PC-3 (cell line): Measurements from ENCODE around the gene CATSPERE. TPM values are rescaled to one million over a fixed set of nuclear protein-coding genes. Genes with fewer than 3 reads are reported as not detected.
A peak's percentile ranks its signal among the peaks of the same experiment; 100 is the strongest.

Source experiments
- ATAC-seq: fragments of 200-7000 bp; cut with Tn5 transposase; 2 replicates; pipeline ENCODE4 v1.9.1; 2020; ENCODE audit warnings: mild to moderate bottlenecking, moderate library complexity
- BruUV-seq: library from RNA; stranded (reverse); fragments of 400-500 nt; replicated peaks from 2 replicates; lab custom pipeline; 2021; lab: Mats Ljungman, UMichigan
- CTCF ChIA-PET: fragments of 300-600 bp; sonication (Branson Sonifier 250); formaldehyde crosslinking; loops from one replicate; lab custom pipeline; 2022; ENCODE audit warnings: antibody characterized with exemption; lab: Charles Lee
- POLR2A ChIA-PET: fragments of 300-600 bp; sonication (Branson Sonifier 250); formaldehyde crosslinking; loops from one replicate; lab custom pipeline; 2022; ENCODE audit warnings: antibody characterized with exemption; ENCODE audit not compliant: unreplicated experiment; lab: Charles Lee
- DNase-seq: peaks from one replicate; pipeline ENCODE4 v3.0.0-alpha.2; 2015
- H2AFZ ChIP-seq: fragments of 300-600 bp; sonication (generic); 2 replicates; pipeline ENCODE4 v1.6.0; 2016; ENCODE audit warnings: antibody characterized with exemption, low read length
- H3F3A ChIP-seq: fragments of 300-600 bp; sonication (generic); one replicate; pipeline ENCODE4 v1.6.0; 2017; ENCODE audit warnings: antibody characterized with exemption, low read length, control low read depth, mild to moderate bottlenecking; ENCODE audit not compliant: unreplicated experiment
- H3K27ac ChIP-seq: fragments of 300-600 bp; sonication (generic); 2 replicates; pipeline ENCODE4 v1.5.1; 2016; ENCODE audit warnings: mild to moderate bottlenecking, low read length
- H3K27me3 ChIP-seq: fragments of 300-600 bp; sonication (generic); 2 replicates; pipeline ENCODE4 v1.6.1; 2016; ENCODE audit warnings: low read length, mixed read lengths
- H3K36me3 ChIP-seq: fragments of 300-600 bp; sonication (generic); 2 replicates; pipeline ENCODE4 v1.6.1; 2016; ENCODE audit warnings: low read depth, mixed run types, low read length, mixed read lengths
- H3K4me1 ChIP-seq: fragments of 300-600 bp; sonication (generic); 2 replicates; pipeline ENCODE4 v1.5.1; 2016; ENCODE audit warnings: low read length; ENCODE audit not compliant: insufficient read depth
- H3K4me2 ChIP-seq: fragments of 300-600 bp; sonication (generic); 2 replicates; pipeline ENCODE4 v1.6.0; 2016; ENCODE audit warnings: low read length
- H3K4me3 ChIP-seq: fragments of 300-600 bp; sonication (generic); 2 replicates; pipeline ENCODE4 v1.5.1; 2016; ENCODE audit warnings: mild to moderate bottlenecking, low read length, mixed read lengths
- H3K79me2 ChIP-seq: fragments of 300-600 bp; sonication (generic); 2 replicates; pipeline ENCODE4 v1.6.1; 2017; ENCODE audit warnings: low read length, mixed read lengths
- H3K9ac ChIP-seq: fragments of 300-600 bp; sonication (generic); 2 replicates; pipeline ENCODE4 v1.6.0; 2016; ENCODE audit warnings: mild to moderate bottlenecking, low read length
- H3K9me2 ChIP-seq: fragments of 300-600 bp; sonication (generic); replicated peaks from 2 replicates; pipeline ENCODE4 v1.6.1; 2016; ENCODE audit warnings: mixed run types, low read length, mixed read lengths
- H3K9me3 ChIP-seq: fragments of 300-600 bp; sonication (generic); 2 replicates; pipeline ENCODE4 v1.6.1; 2016; ENCODE audit warnings: low read length, mixed read lengths
- H4K20me1 ChIP-seq: fragments of 300-600 bp; sonication (generic); 2 replicates; pipeline ENCODE4 v1.6.1; 2016; ENCODE audit warnings: low read length, mixed read lengths
- CTCF ChIP-seq: fragments of 300-600 bp; sonication (generic); conservative IDR thresholded peaks from 2 replicates; pipeline ENCODE4 v1.5.1; 2017; ENCODE audit warnings: antibody characterized with exemption, low read depth, mild to moderate bottlenecking, low read length
- EZH2 ChIP-seq: fragments of 300-600 bp; sonication (generic); IDR thresholded peaks from one replicate; pipeline ENCODE4 v1.6.1; 2017; ENCODE audit warnings: antibody characterized with exemption, mild to moderate bottlenecking, low read length; ENCODE audit not compliant: unreplicated experiment
- EZH2phosphoT487 ChIP-seq: fragments of 300-600 bp; sonication (generic); IDR thresholded peaks from 2 replicates; pipeline ENCODE4 v1.6.1; 2018; ENCODE audit warnings: mild to moderate bottlenecking, antibody characterized with exemption, low read length, borderline replicate concordance
- intact Hi-C: fragments of 100-400 bp; cut with micrococcal nuclease; formaldehyde crosslinking; loops from 2 replicates; pipeline ENCODE4 v1.9.0; 2023
- total RNA-seq: library from RNA; depleted of rRNA; stranded (reverse); fragments of >200 nt; gene quantifications from 2 replicates; pipeline ENCODE4 v1.2.3, GENCODE V29; 2014

CATSPERE gene
- total RNA-seq, 1 experiment from 2014 or later, result not detected

GRCh38 chr1:244451539-244451950 lies 9.5 kb upstream of the CATSPERE start, which contains the start of gene ADSS2:
Gene ADSS2 (minus strand): TSS chr1:244451909. CDS start chr1:244451817, 92 bp downstream.
- Histone ChIP-seq H3K36me3 (peaks cover 23% of the 10 kb centered on the region), H4K20me1 (peaks cover 35% of the 10 kb centered on the region), H3K9me2 (no peaks in the 10 kb centered on the region), H2AFZ (peak within 1 kb of the TSS; percentile 69), H3K9ac (peak within 1 kb of the TSS; percentile 96), H3K4me1 (peaks cover 33% of the 10 kb centered on the region), H3K79me2 (peaks cover 51% of the 10 kb centered on the region), H3K4me3 (peak within 1 kb of the TSS; percentile 96), H3K27ac (peak within 1 kb of the TSS; percentile 78), H3K4me2 (peak within 1 kb of the TSS; percentile 94), H3K9me3 (no peaks in the 10 kb centered on the region), H3F3A (no peaks in the 10 kb centered on the region), H3K27me3 (no peaks in the 10 kb centered on the region)
- CTCF ChIA-PET, result no interaction called here
- BruUV-seq, result TSS peak; percentile 74
- POLR2A ChIA-PET, result no interaction called here
- DNase-seq (no peak), ATAC-seq (no peak)
- TF ChIP-seq EZH2phosphoT487 (no peak), EZH2 (no peak), CTCF (no peak)
- intact Hi-C loops, result loop anchor here (2.0 to 10.0 kb wide), 6 partner anchors 15 to 523 kb away; no protein-coding TSS in a partner anchor

- DNase-seq (peak; percentile 100), ATAC-seq (peak; percentile 95)
- H3K27ac ChIP-seq, result peak overlapping the region; percentile 78; the same call in 1 of the 2 replicates
- ChIA-PET CTCF (no interaction called here), POLR2A (no interaction called here)
- H3K36me3 ChIP-seq, result peaks cover 20% of the 10 kb centered on the region
- H4K20me1 ChIP-seq, result peaks cover 29% of the 10 kb centered on the region
- peaks cover 33% of the 10 kb centered on the region for H3K4me1 ChIP-seq
- H3K79me2 ChIP-seq, result peaks cover 45% of the 10 kb centered on the region
- no peaks in the 10 kb centered on the region for H3K9me3 ChIP-seq
- peak overlapping the region; percentile 63 for H2AFZ ChIP-seq
- H3F3A ChIP-seq, result no peaks in the 10 kb centered on the region
- BruUV-seq, result no TSS peak
- H3K27me3 ChIP-seq, result no peaks in the 10 kb centered on the region
- TF ChIP-seq EZH2 (no peak), CTCF (peak; percentile 55), EZH2phosphoT487 (no peak)
- H3K9me2 ChIP-seq, result no peaks in the 10 kb centered on the region
- H3K4me2 ChIP-seq, result peak overlapping the region; percentile 94
- intact Hi-C loops, result loop anchor here (1.0 to 10.0 kb wide), 10 partner anchors 15 to 523 kb away; no protein-coding TSS in a partner anchor
- peak overlapping the region; percentile 96 for H3K9ac ChIP-seq
- H3K4me3 ChIP-seq, result peak overlapping the region; percentile 96
Measured at GRCh38 chr1:244451951-244452795, 8.9 kb upstream of the CATSPERE start.
